ENCODE results near the gene VKORC1L1. TPM values are rescaled to one million over a fixed set of nuclear protein-coding genes. Genes with fewer than 3 reads are reported as not detected.
"Not testable (repeated sequence)": the region's sequence is repeated elsewhere in the genome, so short reads cannot be mapped to it uniquely, and the experiment has no call there.

Gene VKORC1L1
- total RNA-seq, 1 donor from 2014 or later, result 27.4 TPM

GRCh38 chr7:66005115-66005671 is 132.3 kb downstream of the VKORC1L1 start:
- DNase-seq (ENCODE audit: low spot score); H3K4me3 Mint-ChIP-seq (ENCODE audit: low read depth); H3K9me3 Mint-ChIP-seq; intact Hi-C loops (cut with micrococcal nuclease); H3K36me3 Mint-ChIP-seq (ENCODE audit: low read depth); H3K27ac Mint-ChIP-seq; H3K27me3 Mint-ChIP-seq (ENCODE audit: low read depth); H3K4me1 Mint-ChIP-seq (ENCODE audit: low read depth): not testable (repeated sequence)

- H3K27ac Mint-ChIP-seq, result no peak overlapping the region
- intact Hi-C loops (cut with micrococcal nuclease), result no loop called here
- H3K4me1 Mint-ChIP-seq (ENCODE audit: low read depth), result no peaks in the 10 kb centered on the region
- no peak for DNase-seq (ENCODE audit: low spot score)
- H3K27me3 Mint-ChIP-seq (ENCODE audit: low read depth), result no peaks in the 10 kb centered on the region
- H3K4me3 Mint-ChIP-seq (ENCODE audit: low read depth), result no peak overlapping the region
- H3K36me3 Mint-ChIP-seq (ENCODE audit: low read depth), result no peaks in the 10 kb centered on the region
- no peaks in the 10 kb centered on the region for H3K9me3 Mint-ChIP-seq
Observed at GRCh38 chr7:66007232-66007631, 134.4 kb downstream of the VKORC1L1 start.

Other genes with a start within 250 kb of the VKORC1L1 start
- 62.5 and 68.2 TPM in 2 replicates for gene GUSB, start 109.1 kb downstream of the VKORC1L1 start, total RNA-seq
- 48.0 and 49.1 TPM in 2 replicates for gene ASL, start 202.7 kb downstream of the VKORC1L1 start, total RNA-seq
- gene CRCP, start 241.8 kb downstream of the VKORC1L1 start, total RNA-seq, result 32.8 and 37.9 TPM in 2 replicates

All from activated T-helper 2 cell treated with anti-CD3 and anti-CD28 coated beads, Interferon-gamma antibody, Interleukin-2, Interleukin-4, amounts not matched to agents 10 μg/mL and 5 μg/mL and 100 μg/mL, durations not matched to agents 14 hours and 24 hours and 36 hours (primary cell).